CD4-positive, alpha-beta T cell treated with Interleukin-15 for 4 hours (primary cell): ENCODE results near the gene NOCT.
"Not testable (repeated sequence)": the region's sequence is repeated elsewhere in the genome, so short reads cannot be mapped to it uniquely, and the experiment has no call there.

ENCODE experiments used
- DNase-seq: peaks from one replicate; pipeline ENCODE4 v3.0.0-alpha.2; 2020; ENCODE audit warnings: low spot score

Gene NOCT

DNA sequence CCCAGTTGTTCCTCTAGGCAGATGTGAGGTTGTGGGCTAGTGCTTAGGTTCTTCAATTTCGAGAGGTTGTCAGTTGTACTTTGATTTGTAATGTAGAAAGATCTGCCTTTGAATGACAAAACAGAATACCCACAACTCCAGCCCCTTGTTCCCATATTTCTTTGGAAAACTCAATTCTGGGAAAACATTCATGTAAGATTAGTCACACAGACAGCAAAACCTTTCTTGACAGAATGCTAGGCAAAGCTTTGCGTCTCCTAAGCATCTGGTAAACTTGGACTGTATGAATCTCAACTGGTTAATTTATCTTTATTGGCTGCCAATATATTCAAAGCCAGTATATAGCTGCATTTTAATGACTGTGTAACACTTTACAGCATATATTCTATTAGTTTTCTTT is 34.9 kb downstream of the NOCT start:
- no peak for DNase-seq

DNA sequence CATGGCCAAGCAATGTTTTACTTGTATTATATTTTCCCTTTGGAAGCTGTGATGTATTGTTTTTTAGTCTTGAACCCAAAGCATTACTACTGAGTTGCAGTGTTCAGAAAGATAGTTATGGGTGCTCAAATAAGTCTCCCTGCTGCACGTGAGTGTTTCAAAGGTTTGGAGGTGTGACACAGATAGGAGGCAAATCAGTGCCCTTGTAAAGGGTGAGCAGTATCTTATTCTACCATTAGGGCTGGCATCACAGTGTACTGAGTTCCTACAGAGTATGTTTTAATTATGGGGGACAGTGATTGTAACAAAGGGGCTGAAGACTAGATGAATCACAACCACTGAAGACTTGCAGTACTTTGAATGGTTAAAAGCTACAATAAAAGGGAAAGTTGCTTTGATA is 38.3 kb downstream of the NOCT start:
- no peak for DNase-seq

DNA sequence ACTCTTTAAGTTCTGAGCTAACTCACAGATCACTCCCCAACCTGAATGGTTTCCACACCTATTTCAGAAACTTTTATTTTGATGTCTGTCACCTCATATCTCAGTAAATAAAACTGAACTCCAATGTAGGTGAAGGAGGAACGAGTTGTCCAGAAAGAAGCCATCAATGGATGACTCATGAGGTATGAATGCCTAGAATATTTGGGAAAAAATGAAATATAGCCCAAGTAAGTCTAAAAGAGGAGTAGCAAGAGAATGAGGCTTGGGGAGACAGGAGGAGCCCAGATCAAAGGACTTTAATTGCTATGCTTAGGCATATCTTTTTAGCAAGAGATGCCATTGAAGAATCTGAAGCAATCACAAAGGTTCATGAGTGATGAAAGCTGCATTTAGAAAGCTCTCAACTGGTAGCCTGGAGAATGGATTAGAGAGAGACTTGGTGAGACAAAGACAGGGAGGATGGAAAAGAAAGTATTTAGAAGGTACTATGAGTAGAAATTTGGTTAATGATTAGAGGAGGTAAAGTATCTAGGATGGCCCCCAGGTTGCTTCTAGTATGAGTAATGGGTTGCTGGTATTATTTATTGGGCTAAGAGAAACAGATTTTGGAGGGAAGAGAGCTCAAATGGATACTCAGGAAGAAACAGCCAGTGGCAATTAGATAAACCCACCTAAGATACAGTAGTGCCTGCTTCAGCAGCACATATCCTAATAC is 39.4 kb downstream of the NOCT start:
- DNase-seq, result no peak

DNA sequence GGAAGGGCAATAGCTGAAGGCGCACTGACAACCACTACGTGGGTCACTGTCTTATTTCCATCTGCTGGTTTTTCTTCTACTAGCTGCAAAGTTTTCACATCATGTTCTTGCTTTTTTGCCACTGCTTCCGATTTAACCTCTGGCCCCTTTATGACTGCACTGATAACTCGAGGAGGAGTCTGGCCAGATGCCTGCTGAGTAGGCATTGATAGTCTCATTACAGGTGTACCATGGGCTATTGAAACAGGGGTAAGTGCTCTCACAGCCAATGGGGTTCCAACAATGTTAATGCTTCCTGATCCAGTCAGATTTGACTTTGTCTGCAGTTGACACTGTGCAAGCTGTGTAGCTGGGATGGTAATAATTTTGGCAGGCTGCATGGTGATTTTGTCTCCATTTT is 43.4 kb downstream of the NOCT start:
- not testable (repeated sequence) for DNase-seq

DNA sequence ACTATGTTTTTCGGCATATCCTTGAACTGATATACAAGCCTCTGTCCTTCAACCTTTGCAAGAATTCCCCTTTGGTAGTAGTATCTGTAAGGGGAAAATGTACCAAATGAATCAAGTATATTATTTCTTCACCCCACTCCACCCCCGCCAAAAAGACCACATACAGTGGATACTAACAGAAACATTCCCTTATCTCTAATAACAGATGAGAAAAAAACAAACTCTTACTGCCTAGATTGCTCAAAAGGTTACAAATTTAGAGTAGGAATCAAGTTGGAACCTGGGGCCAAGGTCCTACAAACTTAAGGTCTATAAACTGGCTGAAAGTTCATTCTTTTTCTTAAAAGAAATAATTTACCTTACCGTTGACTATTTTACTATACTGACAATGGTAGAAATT is 45.0 kb downstream of the NOCT start:
- no peak for DNase-seq

DNA sequence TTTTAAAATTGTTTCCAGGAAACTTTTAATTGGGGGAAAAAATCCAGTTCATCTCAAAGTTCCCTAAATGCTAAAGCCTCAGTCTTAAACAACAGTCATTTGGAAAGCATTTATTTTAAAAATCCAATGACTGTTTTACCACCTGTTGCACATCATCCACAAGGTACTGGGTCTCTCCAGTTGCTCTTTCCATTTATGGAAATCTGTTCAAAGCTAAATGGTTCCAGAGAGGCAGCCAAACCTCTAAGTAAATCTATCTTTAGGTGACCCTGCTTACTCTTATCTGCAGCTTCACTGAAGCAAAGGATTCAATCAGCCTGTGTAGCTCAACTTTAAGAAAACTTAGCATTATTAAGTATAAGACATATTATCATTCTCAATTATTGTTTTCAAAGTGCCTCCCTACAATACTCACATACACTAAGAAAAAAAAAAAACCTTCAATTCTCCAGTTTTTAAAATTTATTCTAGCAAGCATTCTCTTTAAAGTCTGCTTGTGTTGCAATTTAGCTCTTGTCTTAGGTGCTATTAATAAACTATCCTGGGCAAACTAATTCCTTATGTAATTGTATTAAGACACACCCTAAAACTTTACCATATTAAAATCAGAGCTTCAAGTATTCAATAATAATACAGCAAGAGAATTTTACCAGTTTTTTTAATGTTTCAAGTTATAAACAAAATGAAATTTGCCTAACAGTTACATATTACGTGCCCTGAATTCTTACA is 60.6 kb downstream of the NOCT start:
- no peak for DNase-seq

DNA sequence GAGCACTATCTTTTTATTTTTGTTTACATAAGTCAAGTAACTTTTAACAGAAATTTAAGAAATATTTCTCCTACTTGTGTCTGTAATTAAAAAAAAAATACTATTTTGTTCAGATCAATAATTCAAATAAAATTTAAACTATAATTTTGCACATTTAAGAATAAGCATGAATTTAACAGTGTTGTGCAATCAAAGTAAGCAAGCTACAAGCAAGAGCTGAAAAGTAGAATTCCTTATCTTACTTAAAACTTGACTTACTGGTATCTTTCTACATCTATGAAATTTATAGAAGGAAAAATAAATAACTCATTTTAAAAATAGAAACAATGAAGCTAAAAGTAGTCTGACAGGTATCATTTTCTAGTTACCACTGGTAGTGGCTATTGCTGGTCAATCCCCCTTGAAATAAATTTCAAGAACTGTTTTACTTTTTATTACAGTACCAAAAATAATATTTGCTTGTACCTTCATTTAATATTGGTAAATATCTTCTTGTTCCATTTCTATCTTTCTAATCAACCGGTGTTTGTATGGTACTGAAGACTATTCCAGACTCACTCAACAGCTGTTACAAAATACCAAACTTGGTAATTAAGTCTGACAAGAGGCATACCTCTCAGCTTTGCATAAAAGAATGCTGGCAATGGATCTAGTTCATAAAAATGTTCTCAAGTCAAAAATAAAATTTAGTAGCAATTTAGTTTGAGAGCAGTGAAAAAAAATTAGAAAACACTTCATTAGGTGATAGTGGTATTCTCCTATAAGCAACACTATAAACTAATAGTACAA is 62.2 kb downstream of the NOCT start:
- no peak for DNase-seq

DNA sequence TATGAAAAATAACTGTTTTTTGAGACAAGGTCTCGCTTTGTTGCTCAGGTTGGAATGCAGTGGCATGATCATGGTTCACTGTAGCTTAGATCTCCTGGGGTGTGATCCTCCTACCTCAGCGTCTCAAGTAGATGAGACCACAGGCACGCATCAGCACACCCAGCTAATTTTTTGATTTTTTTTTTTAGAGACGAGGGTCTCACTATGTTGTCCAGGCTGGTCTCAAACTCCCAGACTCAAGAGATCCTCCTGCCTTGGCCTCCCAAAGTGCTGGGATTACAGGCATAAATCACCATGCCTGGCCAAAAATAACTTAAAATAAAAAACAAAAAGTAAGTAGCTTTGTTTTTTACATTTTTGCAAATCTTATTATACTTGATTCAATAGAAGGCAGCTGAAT is 63.3 kb downstream of the NOCT start:
- no peak for DNase-seq

DNA sequence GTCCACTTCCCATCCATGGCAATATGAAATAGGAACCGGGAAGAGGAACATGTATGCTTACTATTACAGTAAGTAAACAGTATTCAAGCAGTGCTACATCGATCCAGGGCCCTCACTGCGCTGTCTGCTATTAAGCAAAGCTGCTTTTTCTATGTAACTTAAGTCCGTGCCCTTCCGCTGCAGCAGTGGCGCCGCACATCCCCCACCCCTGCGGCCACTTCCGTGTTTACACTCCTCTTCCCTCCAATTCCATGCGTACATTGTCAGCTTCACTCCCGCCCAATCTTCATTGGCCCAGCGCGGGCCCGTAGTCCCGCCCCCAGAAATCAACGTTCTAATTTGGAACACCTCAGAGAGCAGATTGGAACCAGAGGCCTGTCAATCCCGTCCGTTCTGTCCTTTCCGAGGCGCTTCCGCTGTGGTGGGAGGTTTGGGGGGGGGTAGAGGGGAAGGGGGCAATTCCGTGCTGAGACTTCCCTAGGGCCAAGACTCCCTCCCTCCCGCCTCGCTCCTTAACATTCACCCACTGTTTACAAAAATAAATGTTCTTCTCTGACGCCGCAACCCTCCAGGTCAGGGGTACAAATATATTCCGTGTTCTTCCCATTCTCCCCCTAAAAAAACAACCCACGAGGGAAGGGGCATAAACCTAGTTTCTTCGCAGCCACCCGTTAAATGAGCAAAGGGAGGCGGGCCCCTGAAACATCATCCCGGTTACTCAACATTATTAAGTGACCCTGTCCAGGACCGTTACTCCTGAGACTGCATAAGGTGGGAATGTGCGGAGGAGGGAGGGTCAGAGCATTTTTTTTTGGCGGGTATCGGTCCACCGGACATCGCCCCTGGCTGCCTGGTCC is 67.4 kb downstream of the NOCT start:
- DNase-seq, result peak; percentile 92

DNA sequence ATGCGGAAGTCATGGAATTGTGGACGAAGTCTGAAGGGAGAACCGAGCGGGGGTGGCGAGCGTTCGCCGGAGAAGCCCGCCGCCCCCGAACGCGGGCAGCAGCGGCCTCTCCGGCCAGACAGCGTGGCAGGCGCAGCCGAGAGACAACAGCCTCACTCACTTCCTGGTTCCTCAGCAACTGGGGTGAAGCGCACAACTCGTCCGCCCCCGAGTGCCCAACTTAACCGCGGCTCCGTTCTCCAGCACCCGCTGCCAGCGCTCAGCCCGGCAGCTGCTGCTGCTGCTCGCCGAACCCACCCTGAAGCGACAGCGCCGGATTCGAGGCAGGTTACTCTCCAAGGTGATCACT is 68.0 kb downstream of the NOCT start:
- no peak for DNase-seq

DNA sequence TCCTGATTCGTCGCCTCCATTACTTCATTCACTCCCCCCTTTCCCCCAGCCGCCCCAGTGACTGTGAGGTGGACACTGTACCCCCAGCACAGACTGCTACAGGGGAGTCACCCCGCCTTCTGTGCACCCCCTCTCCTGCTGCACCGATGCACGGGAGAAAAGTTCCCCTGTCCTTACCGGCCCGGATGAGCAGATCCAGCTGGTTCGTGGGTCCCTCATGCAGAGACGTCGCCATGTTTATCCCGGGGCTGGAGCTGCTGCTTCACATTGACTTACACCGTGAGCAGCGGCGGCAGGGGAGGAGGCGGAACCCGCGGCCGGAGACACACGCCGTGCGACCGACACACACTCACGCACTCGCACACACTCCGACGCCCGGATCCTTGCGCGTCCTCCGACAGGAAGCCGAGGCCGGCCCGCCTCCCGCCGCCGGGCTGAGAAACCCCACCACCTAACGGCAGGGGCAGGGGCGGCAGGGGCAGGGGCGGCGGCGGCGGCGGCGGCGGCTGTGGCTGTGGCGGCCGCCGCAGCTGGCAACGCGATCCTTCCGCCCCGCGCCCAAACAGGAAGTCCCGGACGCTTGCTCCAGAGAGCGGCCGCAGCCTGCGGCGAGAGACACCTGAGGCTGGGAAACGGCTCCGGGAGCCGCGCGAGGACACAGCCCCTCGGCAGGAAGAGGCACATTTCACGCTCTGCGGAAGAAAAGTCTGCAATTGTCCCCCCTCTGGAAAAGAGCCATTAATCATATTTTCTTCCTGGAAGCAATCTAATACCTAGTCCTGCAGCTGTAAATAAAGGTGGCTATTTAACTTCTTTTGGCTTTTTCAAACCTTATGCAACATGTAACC is 68.6 kb downstream of the NOCT start:
- peak; percentile 82 for DNase-seq

DNA sequence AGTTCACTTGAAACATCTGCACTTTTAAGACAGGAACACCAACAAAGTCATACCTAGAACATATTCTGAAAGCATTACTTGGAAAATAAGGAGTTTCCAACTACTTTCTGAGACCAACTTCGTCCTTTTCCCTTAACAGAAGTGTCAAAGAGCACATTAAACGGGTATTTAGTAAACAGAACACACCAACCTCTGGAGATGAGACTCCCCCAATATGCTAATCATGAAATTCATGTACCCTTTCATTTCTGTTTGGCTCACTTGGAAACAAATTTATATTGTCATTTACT is 69.2 kb downstream of the NOCT start:
- DNase-seq, result peak; percentile 4

DNA sequence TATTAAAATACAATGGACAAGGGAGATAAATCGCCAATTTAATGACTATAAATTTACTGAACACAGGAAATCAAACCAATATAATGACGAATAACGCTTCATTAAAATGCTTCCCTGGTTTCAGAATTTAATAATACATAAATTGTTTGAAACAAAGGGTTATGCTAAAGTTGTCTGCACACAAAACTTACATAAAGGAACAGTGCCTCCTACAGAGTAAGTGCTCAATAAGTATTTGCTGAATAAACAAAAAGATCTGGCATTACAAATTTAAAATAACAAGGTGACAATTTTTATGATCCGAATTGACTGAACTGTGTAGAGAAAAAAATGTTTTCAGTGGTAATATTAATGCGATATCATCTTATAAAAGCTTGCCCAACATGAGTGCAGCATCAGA is 69.6 kb downstream of the NOCT start:
- peak; percentile 23 for DNase-seq

DNA sequence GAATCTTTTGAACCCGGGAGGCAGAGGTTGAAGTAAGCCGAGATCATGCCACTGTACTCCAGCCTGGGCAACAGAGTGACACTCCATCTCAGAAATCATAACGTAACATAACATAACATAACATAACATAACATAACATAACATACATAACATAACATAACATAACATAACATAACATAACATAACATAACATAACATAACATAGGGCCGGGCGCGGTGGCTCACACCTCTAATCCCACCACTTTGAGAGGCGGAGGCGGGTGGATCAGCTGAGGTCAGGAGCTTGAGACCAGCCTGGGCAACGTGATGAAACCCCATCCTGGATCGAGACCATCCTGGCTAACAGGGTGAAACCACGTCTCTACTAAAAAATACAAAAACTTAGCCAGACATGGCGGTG is 76.7 kb downstream of the NOCT start:
- no peak for DNase-seq
